Ascending aorta (tissue), 2 donors: ENCODE data around the gene ZSCAN21. TPM values are rescaled to one million over a fixed set of nuclear protein-coding genes. Genes with fewer than 3 reads are reported as not detected.

Source experiments
- DNase-seq, 2 donors: peaks; one replicate each; pipeline ENCODE4 v3.0.0-alpha.2; 2019; ENCODE audit warnings: low spot score in 2 of 2
- H3K27ac ChIP-seq, 2 donors: fragments of 200-600 bp; sonication (generic); one replicate each; pipeline ENCODE4 v1.5.1; 2016 to 2017; ENCODE audit warnings: mild to moderate bottlenecking in 1 of 2
- H3K27me3 ChIP-seq: fragments of 200-600 bp; sonication (generic); one replicate; pipeline ENCODE4 v1.5.1; 2017
- H3K36me3 ChIP-seq, 2 donors: fragments of 200-600 bp; sonication (generic); one replicate each; pipeline ENCODE4 v1.5.1; 2016
- H3K4me1 ChIP-seq, 2 donors: fragments of 200-600 bp; sonication (generic); one replicate each; pipeline ENCODE4 v1.5.1; 2016 to 2017; ENCODE audit warnings: mild to moderate bottlenecking in 1 of 2
- H3K4me3 ChIP-seq, 2 donors: fragments of 200-600 bp; sonication (generic); one replicate each; pipeline ENCODE4 v1.5.1; 2016 to 2017; ENCODE audit warnings: mild to moderate bottlenecking in 1 of 2
- H3K9me3 ChIP-seq, 2 donors: fragments of 200-600 bp; sonication (generic); one replicate each; pipeline ENCODE4 v1.5.1; 2016
- CTCF ChIP-seq, 3 experiments: fragments of 200-600 bp in 2 of 3; fragments of 450-650 bp in 1 of 3; sonication (generic) in 2 of 3; IDR thresholded peaks; one replicate each; pipeline ENCODE4 v1.5.1; 2016 to 2019; ENCODE audit warnings: antibody characterized with exemption in 3 of 3, mild to moderate bottlenecking in 1 of 3, moderate library complexity in 1 of 3
- intact Hi-C: fragments of 100-400 bp; cut with DNase I; formaldehyde crosslinking; loops from one replicate; pipeline ENCODE4 v1.15.1; 2023
- total RNA-seq: library from RNA; depleted of rRNA; stranded (reverse); fragments of >200 nt; gene quantifications from one replicate; pipeline ENCODE4 v1.1.0, GENCODE V29; 2016

Gene ZSCAN21
- total RNA-seq, 1 donor from 2014 or later: 58.5 TPM

- intact Hi-C loops: loop anchor here (1.0 kb wide), 3 partner anchors 33 to 52 kb away; partner anchors contain the start of genes ZKSCAN1 and ZNF3
- TF ChIP-seq CTCF (IDR thresholded peaks at IDR 0.05): no peak
- no peak for DNase-seq
- H3K27me3 ChIP-seq: no peaks in the 10 kb centered on the region
- H3K4me3 ChIP-seq: no peak overlapping the region
- no peaks in the 10 kb centered on the region for H3K36me3 ChIP-seq
- H3K27ac ChIP-seq: no peak overlapping the region
- H3K9me3 ChIP-seq: no peaks in the 10 kb centered on the region
- peaks cover 5 to 9% of the 10 kb centered on the region in 2 donors for H3K4me1 ChIP-seq
Observed at GRCh38 chr7:100048680-100049079, 894 bp upstream of the ZSCAN21 start.

- DNase-seq: no peak
- intact Hi-C loops: no loop called here
- no peaks in the 10 kb centered on the region for H3K27me3 ChIP-seq
- H3K4me3 ChIP-seq: no peak overlapping the region
- H3K4me1 ChIP-seq: peaks cover 5 to 9% of the 10 kb centered on the region in 2 donors
- no peak for TF ChIP-seq CTCF (IDR thresholded peaks at IDR 0.05)
- H3K36me3 ChIP-seq: peaks cover 0 to 3% of the 10 kb centered on the region in 2 donors
- no peaks in the 10 kb centered on the region for H3K9me3 ChIP-seq
- H3K27ac ChIP-seq: no peak overlapping the region
Observed at GRCh38 chr7:100051611-100052010, 2.0 kb downstream of the ZSCAN21 start.

- Histone ChIP-seq H3K27me3 (no peaks in the 10 kb centered on the region), H3K36me3 (peaks cover 15 to 19% of the 10 kb centered on the region in 2 donors), H3K4me3 (no peak overlapping the region), H3K9me3 (no peaks in the 10 kb centered on the region), H3K27ac (no peak overlapping the region), H3K4me1 (peaks cover 5 to 9% of the 10 kb centered on the region in 2 donors)
- intact Hi-C loops: no loop called here
- DNase-seq: no peak
- TF ChIP-seq CTCF (IDR thresholded peaks at IDR 0.05): no peak
Observed at GRCh38 chr7:100053215-100053614, 3.6 kb downstream of the ZSCAN21 start.

GRCh38 chr7:100057006-100057405 lies 7.4 kb downstream of the ZSCAN21 start:
- TF ChIP-seq CTCF (IDR thresholded peaks at IDR 0.05): no peak
- H3K36me3 ChIP-seq: peaks cover 49 to 53% of the 10 kb centered on the region in 2 donors
- intact Hi-C loops: no loop called here
- no peaks in the 10 kb centered on the region for H3K27me3 ChIP-seq
- H3K27ac ChIP-seq: no peak overlapping the region
- H3K4me1 ChIP-seq: no peaks in the 10 kb centered on the region
- H3K9me3 ChIP-seq: no peaks in the 10 kb centered on the region
- H3K4me3 ChIP-seq: no peak overlapping the region
- DNase-seq: no peak

GRCh38 chr7:100059251-100059739 lies 9.7 kb downstream of the ZSCAN21 start:
- H3K36me3 ChIP-seq: peaks cover 62 to 66% of the 10 kb centered on the region in 2 donors
- no peaks in the 10 kb centered on the region for H3K4me1 ChIP-seq
- TF ChIP-seq CTCF (IDR thresholded peaks at IDR 0.05): no peak
- intact Hi-C loops: no loop called here
- H3K27ac ChIP-seq: no peak overlapping the region
- H3K27me3 ChIP-seq: no peaks in the 10 kb centered on the region
- no peak for DNase-seq
- no peak overlapping the region for H3K4me3 ChIP-seq
- no peaks in the 10 kb centered on the region for H3K9me3 ChIP-seq
